Upper lobe of left lung (tissue), 6 donors: ENCODE data around the gene MAST4. TPM values are rescaled to one million over a fixed set of nuclear protein-coding genes. Genes with fewer than 3 reads are reported as not detected.

Source experiments
- ATAC-seq, 2 donors: fragments of 200-7000 bp; cut with Tn5 transposase; one replicate each; pipeline ENCODE4 v1.9.1; 2022; ENCODE audit warnings: mild to moderate bottlenecking in 2 of 2, moderate library complexity in 2 of 2; ENCODE audit not compliant: low FRiP score in 2 of 2
- DNase-seq, 2 donors: peaks; one replicate each; pipeline ENCODE4 v3.0.0-alpha.2; 2019 to 2020
- H3K27ac ChIP-seq, 4 donors: fragments of 200-600 bp; sonication (generic); one replicate each; pipeline ENCODE4 v1.5.1; 2016 to 2019
- H3K27me3 ChIP-seq, 4 donors: fragments of 200-600 bp; sonication (generic); one replicate each; pipeline ENCODE4 v1.5.1; 2017 to 2019
- H3K36me3 ChIP-seq, 4 donors: fragments of 200-600 bp; sonication (generic); one replicate each; pipeline ENCODE4 v1.5.1; 2016 to 2019
- H3K4me1 ChIP-seq, 4 donors: fragments of 200-600 bp; sonication (generic); one replicate each; pipeline ENCODE4 v1.5.1; 2018 to 2019
- H3K4me3 ChIP-seq, 4 donors: fragments of 200-600 bp; sonication (generic); one replicate each; pipeline ENCODE4 v1.5.1; 2017 to 2019; ENCODE audit warnings: mild to moderate bottlenecking in 2 of 4, moderate library complexity in 1 of 4
- H3K9me3 ChIP-seq, 4 donors: fragments of 200-600 bp; sonication (generic); one replicate each; pipeline ENCODE4 v1.5.1; 2018 to 2019
- EP300 ChIP-seq, 4 donors: sonication (generic); formaldehyde crosslinking; IDR thresholded peaks; one replicate each; pipeline ENCODE4 v1.5.1; 2017; ENCODE audit warnings: antibody characterized with exemption in 4 of 4, control low read depth in 2 of 4
- POLR2A ChIP-seq, 4 donors: fragments of 450-650 bp; IDR thresholded peaks; one replicate each; pipeline ENCODE4 v1.5.1; 2016 to 2017; ENCODE audit warnings: antibody characterized with exemption in 4 of 4, mild to moderate bottlenecking in 2 of 4
- POLR2AphosphoS5 ChIP-seq, 2 donors: sonication (generic); formaldehyde crosslinking; IDR thresholded peaks; one replicate each; pipeline ENCODE4 v1.5.1; 2017; ENCODE audit warnings: antibody characterized with exemption in 2 of 2
- WGBS, 2 donors: methylation state at CpG; one replicate each; pipeline ENCODE4 v1.1.5; 2017 to 2018; 5-methylcytosine and 5-hydroxymethylcytosine counted together
- total RNA-seq, 6 donors: library from RNA; depleted of rRNA in 4 of 6; stranded (reverse); fragments of >200 nt in 4 of 6; gene quantifications; one replicate each; pipeline versions ENCODE4 v1.1.0 to v1.2.1, GENCODE V29; 2016 to 2021
- TF ChIP-seq, protein P1 (sequence below), 6 experiments: fragments of 450-650 bp in 4 of 6; fragments of 200-600 bp in 2 of 6; sonication (generic) in 2 of 6; IDR thresholded peaks; one replicate each; pipeline ENCODE4 v1.5.1; 2016 to 2019; ENCODE audit warnings: antibody characterized with exemption in 6 of 6
- donor health status: DM: no; HTN: no; CAD: no; lungs with moderate emphysema.
- donor health status: DM: no; HTN: yes; CAD: no; lungs with severe emphysema.

The MAST4 gene
- total RNA-seq, 6 donors from 2014 or later: 44.8 to 229 (median 66.4) TPM

DNA sequence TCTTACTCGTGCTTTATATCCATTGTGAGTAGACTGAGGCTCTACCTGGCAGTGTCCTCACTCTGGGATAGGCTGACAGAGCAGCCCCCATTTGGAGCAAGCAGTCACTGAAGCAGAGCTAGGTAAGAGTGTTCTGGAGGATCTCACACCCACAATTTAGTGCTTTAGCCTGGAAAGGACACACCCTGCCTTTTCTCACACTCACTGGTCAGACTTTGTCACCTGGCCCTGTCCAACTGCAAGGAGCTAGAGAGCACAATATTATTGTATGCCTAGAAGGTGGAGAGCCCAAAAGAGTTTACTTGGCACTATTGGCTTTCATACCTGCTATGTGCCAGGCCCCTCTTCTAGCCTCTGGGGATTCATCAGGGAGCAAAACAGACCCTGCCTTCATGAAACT, 141.9 kb downstream of the MAST4 start:
- Histone ChIP-seq H3K36me3 (no peaks in the 10 kb centered on the region), H3K9me3 (no peaks in the 10 kb centered on the region), H3K27ac (no peak overlapping the region), H3K4me1 (peaks cover 3 to 26% (median 9%) of the 10 kb centered on the region in 4 donors), H3K27me3 (no peaks in the 10 kb centered on the region), H3K4me3 (no peak overlapping the region)
- WGBS, 2 donors: 90 to 91% methylated on average over 1 of the region's 1 CpG
- no peak for TF ChIP-seq EP300 (IDR thresholded peaks at IDR 0.05)
- TF ChIP-seq POLR2AphosphoS5 (IDR thresholded peaks at IDR 0.05): no peak
- no peak for TF ChIP-seq POLR2A (IDR thresholded peaks at IDR 0.05)
- TF ChIP-seq, protein P1, sequence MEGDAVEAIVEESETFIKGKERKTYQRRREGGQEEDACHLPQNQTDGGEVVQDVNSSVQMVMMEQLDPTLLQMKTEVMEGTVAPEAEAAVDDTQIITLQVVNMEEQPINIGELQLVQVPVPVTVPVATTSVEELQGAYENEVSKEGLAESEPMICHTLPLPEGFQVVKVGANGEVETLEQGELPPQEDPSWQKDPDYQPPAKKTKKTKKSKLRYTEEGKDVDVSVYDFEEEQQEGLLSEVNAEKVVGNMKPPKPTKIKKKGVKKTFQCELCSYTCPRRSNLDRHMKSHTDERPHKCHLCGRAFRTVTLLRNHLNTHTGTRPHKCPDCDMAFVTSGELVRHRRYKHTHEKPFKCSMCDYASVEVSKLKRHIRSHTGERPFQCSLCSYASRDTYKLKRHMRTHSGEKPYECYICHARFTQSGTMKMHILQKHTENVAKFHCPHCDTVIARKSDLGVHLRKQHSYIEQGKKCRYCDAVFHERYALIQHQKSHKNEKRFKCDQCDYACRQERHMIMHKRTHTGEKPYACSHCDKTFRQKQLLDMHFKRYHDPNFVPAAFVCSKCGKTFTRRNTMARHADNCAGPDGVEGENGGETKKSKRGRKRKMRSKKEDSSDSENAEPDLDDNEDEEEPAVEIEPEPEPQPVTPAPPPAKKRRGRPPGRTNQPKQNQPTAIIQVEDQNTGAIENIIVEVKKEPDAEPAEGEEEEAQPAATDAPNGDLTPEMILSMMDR (IDR thresholded peaks at IDR 0.05): no peak
- ATAC-seq (no peak), DNase-seq (no peak)

DNA sequence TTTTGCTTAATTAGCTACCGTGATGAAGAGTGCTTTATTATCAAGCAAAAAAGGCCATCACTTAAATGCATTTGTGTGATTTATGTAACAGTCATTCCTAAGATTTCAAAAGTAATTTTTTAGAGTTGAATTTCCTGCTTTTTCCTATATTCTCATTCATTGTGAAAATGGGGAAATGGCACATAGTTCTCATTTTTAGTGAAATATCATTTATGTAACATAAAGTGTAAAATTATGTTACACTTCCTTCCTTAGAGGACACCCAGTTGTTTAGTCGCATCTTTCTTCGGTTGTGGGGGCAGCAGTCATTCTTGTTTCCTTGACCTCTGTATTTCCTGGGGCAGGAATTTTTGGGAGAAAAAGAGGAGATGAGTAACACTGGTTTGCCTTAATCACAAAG, 142.8 kb downstream of the MAST4 start:
- Histone ChIP-seq H3K4me1 (peaks cover 12 to 29% (median 17%) of the 10 kb centered on the region in 4 donors), H3K4me3 (no peak overlapping the region), H3K27ac (no peak overlapping the region), H3K9me3 (no peaks in the 10 kb centered on the region), H3K36me3 (no peaks in the 10 kb centered on the region), H3K27me3 (no peaks in the 10 kb centered on the region)
- 68 to 81% methylated on average over 3 of the region's 3 CpGs for WGBS, 2 donors
- DNase-seq (no peak), ATAC-seq (no peak)
- TF ChIP-seq, protein P1 (IDR thresholded peaks at IDR 0.05): no peak
- TF ChIP-seq POLR2AphosphoS5 (IDR thresholded peaks at IDR 0.05) (no peak), POLR2A (IDR thresholded peaks at IDR 0.05) (no peak), EP300 (IDR thresholded peaks at IDR 0.05) (no peak)

DNA sequence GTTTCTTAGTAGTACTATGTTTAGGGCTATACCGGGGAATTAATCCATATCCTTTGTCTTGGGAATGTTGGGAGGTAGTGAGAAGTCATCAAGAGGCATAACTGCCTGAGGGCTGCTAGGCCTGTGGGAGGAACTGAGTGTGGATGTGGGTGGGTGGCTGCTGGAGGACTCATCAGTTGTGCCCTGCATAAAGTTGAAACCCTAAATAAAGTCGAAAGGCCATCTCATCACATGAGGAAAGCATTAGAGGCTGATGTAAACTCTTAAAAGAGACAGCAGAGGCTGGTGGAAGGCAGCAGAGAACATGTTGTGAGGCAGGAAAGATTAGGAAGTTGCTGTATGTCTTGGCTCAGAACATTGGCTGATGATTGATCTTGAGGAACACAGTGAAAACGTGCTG, 143.8 kb downstream of the MAST4 start:
- H3K9me3 ChIP-seq: no peaks in the 10 kb centered on the region
- peaks cover 15 to 32% (median 19%) of the 10 kb centered on the region in 4 donors for H3K4me1 ChIP-seq
- no peaks in the 10 kb centered on the region for H3K27me3 ChIP-seq
- no peaks in the 10 kb centered on the region for H3K36me3 ChIP-seq
- H3K4me3 ChIP-seq: no peak overlapping the region
- 42 to 61% methylated on average over 3 of the region's 3 CpGs for WGBS, 2 donors
- DNase-seq: no peak
- peak in 1 of 2 donors; percentile 31 for ATAC-seq
- TF ChIP-seq POLR2A (IDR thresholded peaks at IDR 0.05): no peak
- no peak for TF ChIP-seq POLR2AphosphoS5 (IDR thresholded peaks at IDR 0.05)
- TF ChIP-seq, protein P1 (IDR thresholded peaks at IDR 0.05): no peak
- no peak for TF ChIP-seq EP300 (IDR thresholded peaks at IDR 0.05)
- H3K27ac ChIP-seq: no peak overlapping the region

DNA sequence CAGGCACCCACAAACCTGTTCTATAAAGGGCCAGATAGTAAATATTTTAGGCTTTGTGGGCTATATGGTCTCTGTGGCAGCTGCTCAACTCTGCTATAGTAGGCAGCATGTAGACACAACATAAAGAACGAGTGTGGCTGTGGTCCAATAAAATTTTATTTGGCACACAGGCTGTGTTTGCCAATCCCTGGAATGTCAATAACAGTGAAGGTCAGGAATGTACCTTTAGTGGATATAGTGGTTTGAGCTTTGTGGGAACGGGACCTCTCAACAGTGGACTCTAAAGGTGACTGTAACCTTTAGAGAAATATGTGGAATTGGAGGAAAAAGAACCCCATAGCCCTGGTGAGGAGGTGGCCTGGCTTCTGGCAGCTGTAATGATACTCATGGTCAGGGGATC, 145.2 kb downstream of the MAST4 start:
- H3K36me3 ChIP-seq: no peaks in the 10 kb centered on the region
- WGBS, 2 donors: 64 to 67% methylated on average over 2 of the region's 2 CpGs
- TF ChIP-seq POLR2A (IDR thresholded peaks at IDR 0.05): no peak
- TF ChIP-seq EP300 (IDR thresholded peaks at IDR 0.05): peak in 1 of 4 donors; percentile 32
- H3K27me3 ChIP-seq: no peaks in the 10 kb centered on the region
- peak overlapping the region in 3 of 4 donors; percentile 69 to 76 (median 71) for H3K27ac ChIP-seq
- no peak overlapping the region for H3K4me3 ChIP-seq
- peak in 1 of 2 donors; percentile 56 for DNase-seq
- H3K9me3 ChIP-seq: no peaks in the 10 kb centered on the region
- H3K4me1 ChIP-seq: peaks cover 15 to 33% (median 19%) of the 10 kb centered on the region in 4 donors
- ATAC-seq: peak in 1 of 2 donors; percentile 80

DNA sequence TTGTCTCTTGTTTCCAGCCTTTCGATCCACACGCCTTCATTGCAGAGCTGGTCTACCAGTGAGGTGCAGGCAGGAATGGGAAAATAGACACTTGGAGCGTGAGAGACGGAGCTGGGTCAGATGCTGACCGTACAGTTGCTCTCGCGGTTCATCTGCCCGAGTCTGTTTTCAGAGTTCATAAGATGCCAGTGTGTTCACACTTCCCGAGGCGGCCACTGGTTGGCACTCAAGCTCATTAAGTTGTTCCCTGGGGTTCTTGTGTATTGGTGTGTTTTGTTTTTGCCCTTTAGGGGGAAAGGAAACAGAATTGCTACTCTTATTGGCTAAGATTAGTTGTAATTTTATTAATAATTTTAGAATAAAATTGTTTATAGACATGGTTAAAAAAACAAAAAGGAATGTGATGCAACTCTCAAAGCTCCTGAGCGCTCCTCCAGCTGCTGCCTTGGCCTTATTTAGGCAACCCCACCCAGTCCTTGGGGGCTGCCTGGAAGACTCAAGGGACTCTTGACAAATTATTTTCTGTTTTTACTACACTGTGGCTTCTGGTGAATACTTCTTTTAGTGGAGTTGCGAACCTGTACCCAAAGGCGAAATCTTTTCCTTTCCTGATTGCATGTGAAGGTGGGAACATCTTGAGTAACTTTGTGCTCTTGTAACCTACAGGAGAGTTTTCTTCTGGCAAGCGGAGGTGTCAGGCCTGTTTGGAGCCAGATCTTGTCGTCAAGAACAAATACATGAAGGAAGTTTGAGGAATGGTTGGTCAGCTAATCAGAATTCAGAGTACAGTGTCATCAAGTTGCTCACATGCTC, 146.1 kb downstream of the MAST4 start:
- H3K27me3 ChIP-seq: no peaks in the 10 kb centered on the region
- peaks cover 15 to 40% (median 19%) of the 10 kb centered on the region in 4 donors for H3K4me1 ChIP-seq
- peak; percentile 39 to 79 for ATAC-seq
- H3K9me3 ChIP-seq: no peaks in the 10 kb centered on the region
- peak in 1 of 2 donors; percentile 76 for DNase-seq
- 61 to 65% methylated on average over 15 of the region's 15 CpGs for WGBS, 2 donors
- peak overlapping the region; percentile 55 to 84 (median 72) for H3K27ac ChIP-seq
- TF ChIP-seq POLR2A (IDR thresholded peaks at IDR 0.05) (no peak), EP300 (IDR thresholded peaks at IDR 0.05) (peak in 1 of 4 donors; percentile 42), POLR2AphosphoS5 (IDR thresholded peaks at IDR 0.05) (no peak)
- TF ChIP-seq, protein P1 (IDR thresholded peaks at IDR 0.05): peak in 4 of 6 experiments; percentile 7 to 40 (median 28)
- H3K4me3 ChIP-seq: no peak overlapping the region
- no peaks in the 10 kb centered on the region for H3K36me3 ChIP-seq
